Measurements from ENCODE around the gene TOMM20. TPM values are rescaled to one million over a fixed set of nuclear protein-coding genes. Genes with fewer than 3 reads are reported as not detected.
"Not testable (repeated sequence)": the region's sequence is repeated elsewhere in the genome, so short reads cannot be mapped to it uniquely, and the experiment has no call there.

Gene TOMM20
- total RNA-seq, 1 donor = 108 TPM

DNA sequence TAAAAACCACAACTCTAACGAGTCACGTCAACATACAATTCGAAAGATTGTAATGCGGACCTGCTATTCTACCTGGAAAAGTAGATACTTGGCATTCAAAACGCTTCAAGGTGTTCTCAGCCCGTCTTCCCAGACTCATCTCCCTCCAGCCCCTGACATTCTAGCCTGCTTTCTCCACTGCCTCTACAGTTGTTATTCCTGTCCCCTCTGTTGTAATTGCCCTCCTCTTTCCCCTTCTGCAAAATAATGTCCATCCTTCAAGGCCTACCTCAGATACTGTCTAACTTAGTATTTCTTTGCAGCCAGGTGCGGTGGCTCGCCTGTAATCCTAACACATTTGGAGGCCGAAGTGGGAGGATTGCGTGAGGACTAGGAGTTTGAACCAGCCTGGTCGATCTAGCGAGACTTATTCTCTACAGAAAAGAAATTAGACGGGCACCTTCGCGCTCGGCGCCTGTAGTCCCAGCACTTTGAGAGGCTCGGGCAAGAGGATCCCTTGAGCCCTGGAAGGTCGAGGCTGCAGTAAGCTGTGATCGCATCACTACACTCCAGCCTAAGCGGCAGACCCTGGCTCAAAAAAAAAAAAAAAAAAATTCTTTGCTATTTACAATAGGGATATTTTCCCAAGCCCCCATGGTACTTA lies 33.2 kb upstream of the TOMM20 start:
- Histone ChIP-seq H3K9me3 (ENCODE audit: low read depth, low read length) (no peaks in the 10 kb centered on the region), H3K36me3 (ENCODE audit: insufficient read depth, low read length) (peaks cover 21% of the 10 kb centered on the region), H3K4me2 (ENCODE audit: insufficient read depth, low read length) (peak overlapping the region; percentile 97), H3K27me3 (ENCODE audit: insufficient read depth, low read length) (no peaks in the 10 kb centered on the region), H4K20me1 (ENCODE audit: insufficient read depth, low read length) (no peaks in the 10 kb centered on the region), H3K79me2 (ENCODE audit: insufficient read depth, low read length) (peaks cover 43% of the 10 kb centered on the region), H3K27ac (ENCODE audit: low read depth, low read length) (peak overlapping the region; percentile 82), H3K4me1 (ENCODE audit: insufficient read depth, low read length) (peaks cover 8% of the 10 kb centered on the region), H2AFZ (ENCODE audit: low read length) (peak overlapping the region; percentile 93), H3K4me3 (ENCODE audit: insufficient read depth, low read length) (peak overlapping the region; percentile 85)
- DNase-seq (ENCODE audit: insufficient read length, low spot score, missing footprints) = peak; percentile 54
- TF ChIP-seq, protein P1, sequence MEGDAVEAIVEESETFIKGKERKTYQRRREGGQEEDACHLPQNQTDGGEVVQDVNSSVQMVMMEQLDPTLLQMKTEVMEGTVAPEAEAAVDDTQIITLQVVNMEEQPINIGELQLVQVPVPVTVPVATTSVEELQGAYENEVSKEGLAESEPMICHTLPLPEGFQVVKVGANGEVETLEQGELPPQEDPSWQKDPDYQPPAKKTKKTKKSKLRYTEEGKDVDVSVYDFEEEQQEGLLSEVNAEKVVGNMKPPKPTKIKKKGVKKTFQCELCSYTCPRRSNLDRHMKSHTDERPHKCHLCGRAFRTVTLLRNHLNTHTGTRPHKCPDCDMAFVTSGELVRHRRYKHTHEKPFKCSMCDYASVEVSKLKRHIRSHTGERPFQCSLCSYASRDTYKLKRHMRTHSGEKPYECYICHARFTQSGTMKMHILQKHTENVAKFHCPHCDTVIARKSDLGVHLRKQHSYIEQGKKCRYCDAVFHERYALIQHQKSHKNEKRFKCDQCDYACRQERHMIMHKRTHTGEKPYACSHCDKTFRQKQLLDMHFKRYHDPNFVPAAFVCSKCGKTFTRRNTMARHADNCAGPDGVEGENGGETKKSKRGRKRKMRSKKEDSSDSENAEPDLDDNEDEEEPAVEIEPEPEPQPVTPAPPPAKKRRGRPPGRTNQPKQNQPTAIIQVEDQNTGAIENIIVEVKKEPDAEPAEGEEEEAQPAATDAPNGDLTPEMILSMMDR (IDR thresholded peaks at IDR 0.05; ENCODE audit: extremely low read depth, low read depth, low read length) = no peak

DNA sequence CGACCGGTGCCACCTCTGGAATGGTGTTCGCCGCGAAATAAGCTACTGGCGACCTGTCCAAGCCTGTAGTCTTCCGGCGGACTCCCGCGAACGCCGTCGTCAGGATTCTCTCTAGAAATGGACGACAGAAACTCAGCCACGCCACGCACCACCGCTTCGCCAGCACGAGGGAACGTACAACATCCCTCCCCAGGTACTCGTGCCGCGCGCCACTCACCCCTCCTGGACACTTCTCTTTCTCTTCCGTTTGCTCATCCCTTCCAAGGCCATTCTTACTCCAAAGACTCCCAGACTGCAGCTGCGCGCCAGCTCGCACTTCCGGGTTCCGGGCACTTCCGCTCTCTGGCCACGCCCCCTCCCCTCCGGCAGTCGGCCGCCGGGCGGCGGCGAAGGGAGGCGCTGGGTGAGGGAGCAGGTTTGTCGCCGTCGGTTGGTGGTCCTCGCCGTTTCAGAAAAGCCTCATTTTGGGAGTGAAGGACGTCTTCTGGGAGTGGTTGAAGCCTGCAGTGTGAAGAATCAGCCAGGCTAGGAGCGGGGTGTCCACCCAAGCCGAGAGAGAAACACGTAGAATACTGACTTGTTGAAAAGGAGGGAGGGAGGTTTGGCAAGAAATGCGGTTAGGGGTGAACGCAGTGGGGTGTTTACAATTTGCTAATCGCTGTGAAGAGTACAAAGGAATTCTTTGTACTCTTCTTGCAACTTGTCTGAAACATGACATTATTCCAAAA lies 32.5 kb upstream of the TOMM20 start, which contains the start of gene RBM34:
RBM34 (minus strand) TSS at position 294 of the 728 bp plus-strand sequence; CDS start at position 270, 24 bp downstream.
- Histone ChIP-seq H3K4me3 (ENCODE audit: insufficient read depth, low read length) (peak within 1 kb of the TSS; percentile 85), H3K27ac (ENCODE audit: low read depth, low read length) (peak within 1 kb of the TSS; percentile 82)

DNA sequence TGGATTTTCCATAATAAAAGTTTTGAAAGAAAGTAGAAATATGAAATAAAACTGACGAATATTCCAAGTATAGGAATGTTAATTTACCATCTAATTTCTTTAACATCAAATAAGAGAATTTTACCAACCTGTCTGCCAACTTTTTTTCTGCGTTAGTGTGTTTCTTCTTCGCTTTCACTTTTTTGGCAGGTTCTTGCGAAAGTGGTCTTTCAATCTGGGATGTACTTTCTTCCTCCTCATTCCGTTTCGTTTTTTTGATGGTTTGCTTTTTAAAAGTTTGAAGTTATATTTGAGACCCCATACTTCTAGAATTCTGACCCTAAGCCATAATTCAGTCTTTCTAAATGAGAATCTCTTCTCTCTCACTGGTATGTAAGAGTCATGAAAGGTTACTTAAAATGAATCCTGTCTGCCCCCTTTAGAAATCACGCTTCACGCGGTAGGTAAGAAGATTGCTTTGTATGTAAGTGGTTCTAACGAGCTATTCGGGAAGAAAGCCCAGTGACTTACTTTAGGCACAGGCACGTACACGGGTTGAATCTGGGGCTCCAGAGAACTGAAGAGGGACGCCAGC lies 31.8 kb upstream of the TOMM20 start:
- peaks cover 8% of the 10 kb centered on the region for H3K4me1 ChIP-seq (ENCODE audit: insufficient read depth, low read length)
- peak overlapping the region; percentile 97 for H3K4me2 ChIP-seq (ENCODE audit: insufficient read depth, low read length)
- DNase-seq (ENCODE audit: insufficient read length, low spot score, missing footprints) = peak; percentile 92
- peaks cover 29% of the 10 kb centered on the region for H3K36me3 ChIP-seq (ENCODE audit: insufficient read depth, low read length)
- H3K27me3 ChIP-seq (ENCODE audit: insufficient read depth, low read length) = no peaks in the 10 kb centered on the region
- peaks cover 47% of the 10 kb centered on the region for H3K79me2 ChIP-seq (ENCODE audit: insufficient read depth, low read length)
- TF ChIP-seq, protein P1 (IDR thresholded peaks at IDR 0.05; ENCODE audit: extremely low read depth, low read depth, low read length) = no peak
- no peaks in the 10 kb centered on the region for H3K9me3 ChIP-seq (ENCODE audit: low read depth, low read length)
- H3K4me3 ChIP-seq (ENCODE audit: insufficient read depth, low read length) = peak overlapping the region; percentile 85
- H4K20me1 ChIP-seq (ENCODE audit: insufficient read depth, low read length) = no peaks in the 10 kb centered on the region
- H3K27ac ChIP-seq (ENCODE audit: low read depth, low read length) = peak overlapping the region; percentile 82
- H2AFZ ChIP-seq (ENCODE audit: low read length) = peak overlapping the region; percentile 93

More for the DNA sequence above, 32.5 kb upstream of the TOMM20 start, which contains the start of gene RBM34:
- peak within 1 kb of the TSS; percentile 97 for H3K4me2 ChIP-seq (ENCODE audit: insufficient read depth, low read length)
- TF ChIP-seq, protein P1 (IDR thresholded peaks at IDR 0.05; ENCODE audit: extremely low read depth, low read depth, low read length) = no peak
- DNase-seq (ENCODE audit: insufficient read length, low spot score, missing footprints) = peak; percentile 98
- peak within 1 kb of the TSS; percentile 93 for H2AFZ ChIP-seq (ENCODE audit: low read length)
- peaks cover 8% of the 10 kb centered on the region for H3K4me1 ChIP-seq (ENCODE audit: insufficient read depth, low read length)
- no peaks in the 10 kb centered on the region for H4K20me1 ChIP-seq (ENCODE audit: insufficient read depth, low read length)
- peaks cover 47% of the 10 kb centered on the region for H3K79me2 ChIP-seq (ENCODE audit: insufficient read depth, low read length)
- H3K9me3 ChIP-seq (ENCODE audit: low read depth, low read length) = no peaks in the 10 kb centered on the region
- H3K27me3 ChIP-seq (ENCODE audit: insufficient read depth, low read length) = no peaks in the 10 kb centered on the region
- H3K36me3 ChIP-seq (ENCODE audit: insufficient read depth, low read length) = peaks cover 27% of the 10 kb centered on the region

DNA sequence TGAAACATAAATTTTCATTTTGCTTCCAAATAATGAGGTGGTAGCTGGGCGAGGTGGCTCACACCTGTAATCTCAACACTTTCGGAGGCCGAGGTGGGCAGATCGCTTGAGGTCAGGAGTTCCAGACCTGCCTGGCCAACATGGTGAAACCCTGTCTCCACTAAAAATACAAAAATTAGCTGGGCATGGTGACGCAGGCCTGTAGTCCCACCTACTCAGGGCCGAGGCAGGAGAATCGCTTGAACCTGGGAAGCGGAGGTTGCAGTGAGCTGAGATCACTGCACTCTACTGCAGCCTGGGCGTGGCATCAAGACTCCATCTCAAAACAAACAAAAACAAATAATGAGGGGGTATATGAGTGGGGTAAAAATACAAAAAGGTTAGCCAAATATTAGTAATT lies 31.3 kb upstream of the TOMM20 start:
- not testable (repeated sequence) for H3K27me3 ChIP-seq (ENCODE audit: insufficient read depth, low read length); H3K9me3 ChIP-seq (ENCODE audit: low read depth, low read length); H4K20me1 ChIP-seq (ENCODE audit: insufficient read depth, low read length); H3K4me1 ChIP-seq (ENCODE audit: insufficient read depth, low read length); H3K27ac ChIP-seq (ENCODE audit: low read depth, low read length); DNase-seq (ENCODE audit: insufficient read length, low spot score, missing footprints); H2AFZ ChIP-seq (ENCODE audit: low read length)
- Histone ChIP-seq H3K4me3 (ENCODE audit: insufficient read depth, low read length) (peak overlapping the region; percentile 85), H3K4me2 (ENCODE audit: insufficient read depth, low read length) (peak overlapping the region; percentile 97), H3K79me2 (ENCODE audit: insufficient read depth, low read length) (peaks cover 47% of the 10 kb centered on the region), H3K36me3 (ENCODE audit: insufficient read depth, low read length) (peaks cover 33% of the 10 kb centered on the region)

DNA sequence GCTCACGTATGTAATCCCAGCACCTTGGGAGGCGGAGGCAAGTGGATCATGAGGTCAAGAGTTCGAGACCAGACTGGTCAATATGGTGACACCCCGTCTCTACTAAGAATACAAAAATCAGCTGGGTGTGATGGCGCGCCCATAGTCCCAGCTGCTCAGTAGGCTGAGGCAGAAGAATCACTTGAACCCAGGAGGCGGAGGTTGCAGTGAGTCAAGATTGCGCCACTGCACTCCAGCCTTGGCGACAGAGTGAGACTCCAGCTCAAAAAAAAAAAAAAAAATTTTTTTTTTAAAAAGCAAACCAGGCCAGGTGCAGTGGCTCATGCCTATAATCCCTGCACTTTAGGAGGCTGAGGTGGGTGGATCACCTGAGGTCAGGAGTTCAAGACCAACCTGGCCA lies 30.6 kb upstream of the TOMM20 start:
- DNase-seq (ENCODE audit: insufficient read length, low spot score, missing footprints); H3K4me2 ChIP-seq (ENCODE audit: insufficient read depth, low read length); H3K4me3 ChIP-seq (ENCODE audit: insufficient read depth, low read length); H4K20me1 ChIP-seq (ENCODE audit: insufficient read depth, low read length); H3K27ac ChIP-seq (ENCODE audit: low read depth, low read length); H3K9me3 ChIP-seq (ENCODE audit: low read depth, low read length); H3K27me3 ChIP-seq (ENCODE audit: insufficient read depth, low read length); H3K4me1 ChIP-seq (ENCODE audit: insufficient read depth, low read length); H2AFZ ChIP-seq (ENCODE audit: low read length): not testable (repeated sequence)
- peaks cover 39% of the 10 kb centered on the region for H3K36me3 ChIP-seq (ENCODE audit: insufficient read depth, low read length)
- H3K79me2 ChIP-seq (ENCODE audit: insufficient read depth, low read length) = peaks cover 47% of the 10 kb centered on the region

Data from osteoblast (primary cell).